Activated CD8-positive, alpha-beta T cell treated with anti-CD3 and anti-CD28 coated beads, Interleukin-2, amount 10 ng/mL, durations not matched to agents 7 days and 5 days (primary cell): ENCODE data around the gene TEX10. TPM values are rescaled to one million over a fixed set of nuclear protein-coding genes. Genes with fewer than 3 reads are reported as not detected.

Experiments
- ATAC-seq: fragments of 150-1000 bp; cut with Tn5 transposase; one replicate; pipeline ENCODE4 v1.10.0; 2021; ENCODE audit warnings: moderate library complexity
- CTCF ChIA-PET: fragments of 350-600 bp; sonication (Branson Sonifier 250); formaldehyde crosslinking; loops from one replicate; lab custom pipeline; 2021; ENCODE audit warnings: antibody characterized with exemption; lab: Charles Lee
- POLR2A ChIA-PET: fragments of 350-600 bp; sonication (Branson Sonifier 250); formaldehyde crosslinking; loops from one replicate; lab custom pipeline; 2021; ENCODE audit warnings: antibody characterized with exemption; lab: Charles Lee
- DNase-seq: peaks from one replicate; pipeline ENCODE4 v3.0.0-alpha.2; 2020
- H3K27ac Mint-ChIP-seq: one replicate; pipeline ENCODE4 v1.8.0; 2021; ENCODE audit warnings: mild to moderate bottlenecking, mixed read lengths
- H3K27me3 Mint-ChIP-seq: one replicate; pipeline ENCODE4 v1.8.0; 2021; ENCODE audit warnings: low read depth, mixed read lengths
- H3K36me3 Mint-ChIP-seq: one replicate; pipeline ENCODE4 v1.8.0; 2021; ENCODE audit warnings: low read depth, mixed read lengths
- H3K4me1 Mint-ChIP-seq: one replicate; pipeline ENCODE4 v1.8.0; 2021; ENCODE audit warnings: low read depth, mixed read lengths
- H3K4me3 Mint-ChIP-seq: one replicate; pipeline ENCODE4 v1.8.0; 2021; ENCODE audit warnings: mild to moderate bottlenecking, mixed read lengths
- H3K9me3 Mint-ChIP-seq: one replicate; pipeline ENCODE4 v1.8.0; 2022; ENCODE audit warnings: mixed read lengths; ENCODE audit not compliant: insufficient read depth
- total RNA-seq, 2 experiments: library from RNA; stranded (reverse); gene quantifications; one replicate each; pipeline ENCODE4 v1.2.3, GENCODE V29; 2021

TEX10 gene
- total RNA-seq, 2 experiments from 2014 or later, result 20.6 to 21.0 TPM

GRCh38 chr9:100303747-100304146 lies 49.0 kb downstream of the TEX10 start:
- ChIA-PET POLR2A (no interaction called here), CTCF (interaction anchor here (0.6 to 1.4 kb wide), 2 partner anchors 18 to 20 kb away, joined by 3 to 5 read pairs; no protein-coding TSS in a partner anchor)
- Mint-ChIP-seq H3K36me3 (peaks cover 66% of the 10 kb centered on the region), H3K27me3 (no peaks in the 10 kb centered on the region), H3K9me3 (no peaks in the 10 kb centered on the region), H3K27ac (no peak overlapping the region), H3K4me3 (no peak overlapping the region), H3K4me1 (no peaks in the 10 kb centered on the region)
- no peak for DNase-seq
- ATAC-seq, result no peak

GRCh38 chr9:100298378-100298777 lies 54.4 kb downstream of the TEX10 start:
- no peak overlapping the region for H3K4me3 Mint-ChIP-seq
- no peaks in the 10 kb centered on the region for H3K9me3 Mint-ChIP-seq
- ChIA-PET POLR2A (no interaction called here), CTCF (no interaction called here)
- no peaks in the 10 kb centered on the region for H3K27me3 Mint-ChIP-seq
- no peak overlapping the region for H3K27ac Mint-ChIP-seq
- no peak for ATAC-seq
- H3K4me1 Mint-ChIP-seq, result no peaks in the 10 kb centered on the region
- peaks cover 48% of the 10 kb centered on the region for H3K36me3 Mint-ChIP-seq
- no peak for DNase-seq

GRCh38 chr9:100296407-100296806 lies 56.3 kb downstream of the TEX10 start:
- Mint-ChIP-seq H3K36me3 (peaks cover 52% of the 10 kb centered on the region), H3K27ac (no peak overlapping the region), H3K27me3 (no peaks in the 10 kb centered on the region)

GRCh38 chr9:100295240-100295639 lies 57.5 kb downstream of the TEX10 start:
- H3K4me3 Mint-ChIP-seq, result no peak overlapping the region
- ATAC-seq, result no peak
- H3K27me3 Mint-ChIP-seq, result no peaks in the 10 kb centered on the region
- DNase-seq, result no peak
- no peak overlapping the region for H3K27ac Mint-ChIP-seq
- H3K4me1 Mint-ChIP-seq, result no peaks in the 10 kb centered on the region
- H3K9me3 Mint-ChIP-seq, result no peaks in the 10 kb centered on the region
- CTCF ChIA-PET, result interaction anchor here (1.4 kb wide), 1 partner anchor 29 kb away, joined by 5 read pairs; no protein-coding TSS in a partner anchor
- POLR2A ChIA-PET, result no interaction called here
- peaks cover 50% of the 10 kb centered on the region for H3K36me3 Mint-ChIP-seq

More at GRCh38 chr9:100296407-100296806, 56.3 kb downstream of the TEX10 start:
- no peaks in the 10 kb centered on the region for H3K4me1 Mint-ChIP-seq
- DNase-seq (no peak), ATAC-seq (no peak)
- ChIA-PET POLR2A (no interaction called here), CTCF (interaction anchor here (1.4 kb wide), 1 partner anchor 28 kb away, joined by 5 read pairs; no protein-coding TSS in a partner anchor)
- H3K4me3 Mint-ChIP-seq, result no peak overlapping the region
- H3K9me3 Mint-ChIP-seq, result no peaks in the 10 kb centered on the region

GRCh38 chr9:100294806-100295205 lies 57.9 kb downstream of the TEX10 start:
- DNase-seq (no peak), ATAC-seq (no peak)
- H3K27ac Mint-ChIP-seq, result no peak overlapping the region
- no peaks in the 10 kb centered on the region for H3K4me1 Mint-ChIP-seq
- CTCF ChIA-PET, result no interaction called here
- no peaks in the 10 kb centered on the region for H3K27me3 Mint-ChIP-seq
- no peaks in the 10 kb centered on the region for H3K9me3 Mint-ChIP-seq
- H3K36me3 Mint-ChIP-seq, result peaks cover 53% of the 10 kb centered on the region
- POLR2A ChIA-PET, result no interaction called here
- H3K4me3 Mint-ChIP-seq, result no peak overlapping the region

GRCh38 chr9:100294341-100294740 lies 58.4 kb downstream of the TEX10 start:
- ATAC-seq (no peak), DNase-seq (no peak)
- H3K27me3 Mint-ChIP-seq, result no peaks in the 10 kb centered on the region
- H3K27ac Mint-ChIP-seq, result no peak overlapping the region
- H3K4me1 Mint-ChIP-seq, result no peaks in the 10 kb centered on the region
- POLR2A ChIA-PET, result no interaction called here
- H3K9me3 Mint-ChIP-seq, result no peaks in the 10 kb centered on the region
- CTCF ChIA-PET, result no interaction called here
- no peak overlapping the region for H3K4me3 Mint-ChIP-seq
- H3K36me3 Mint-ChIP-seq, result peaks cover 55% of the 10 kb centered on the region

- Mint-ChIP-seq H3K27ac (no peak overlapping the region), H3K9me3 (no peaks in the 10 kb centered on the region), H3K36me3 (peaks cover 64% of the 10 kb centered on the region), H3K4me3 (no peak overlapping the region), H3K4me1 (peaks cover 3% of the 10 kb centered on the region), H3K27me3 (no peaks in the 10 kb centered on the region)
- POLR2A ChIA-PET, result no interaction called here
- CTCF ChIA-PET, result no interaction called here
- no peak for DNase-seq
- ATAC-seq, result no peak
Observed at GRCh38 chr9:100292414-100292813, 60.3 kb downstream of the TEX10 start.

- H3K36me3 Mint-ChIP-seq, result peaks cover 69% of the 10 kb centered on the region
- H3K27ac Mint-ChIP-seq, result no peak overlapping the region
- no peak for DNase-seq
- H3K4me3 Mint-ChIP-seq, result no peak overlapping the region
- peaks cover under 1% of the 10 kb centered on the region for H3K9me3 Mint-ChIP-seq
- ATAC-seq, result no peak
- no peaks in the 10 kb centered on the region for H3K27me3 Mint-ChIP-seq
- POLR2A ChIA-PET, result no interaction called here
- CTCF ChIA-PET, result no interaction called here
- H3K4me1 Mint-ChIP-seq, result peaks cover 4% of the 10 kb centered on the region
Observed at GRCh38 chr9:100290714-100291113, 62.0 kb downstream of the TEX10 start.

GRCh38 chr9:100287186-100287585 lies 65.6 kb downstream of the TEX10 start:
- H3K4me3 Mint-ChIP-seq, result no peak overlapping the region
- no peaks in the 10 kb centered on the region for H3K27me3 Mint-ChIP-seq
- ATAC-seq (no peak), DNase-seq (no peak)
- H3K4me1 Mint-ChIP-seq, result peaks cover 4% of the 10 kb centered on the region
- ChIA-PET CTCF (no interaction called here), POLR2A (no interaction called here)
- peaks cover 70% of the 10 kb centered on the region for H3K36me3 Mint-ChIP-seq
- H3K9me3 Mint-ChIP-seq, result peaks cover 12% of the 10 kb centered on the region
- H3K27ac Mint-ChIP-seq, result no peak overlapping the region

- POLR2A ChIA-PET, result no interaction called here
- CTCF ChIA-PET, result interaction anchor here (0.7 kb wide), 1 partner anchor 39 kb away, joined by 3 read pairs; no protein-coding TSS in a partner anchor
- Mint-ChIP-seq H3K4me3 (no peak overlapping the region), H3K27me3 (no peaks in the 10 kb centered on the region), H3K9me3 (peaks cover 12% of the 10 kb centered on the region), H3K4me1 (peaks cover 4% of the 10 kb centered on the region), H3K36me3 (peaks cover 61% of the 10 kb centered on the region), H3K27ac (no peak overlapping the region)
- ATAC-seq, result no peak
- no peak for DNase-seq
Observed at GRCh38 chr9:100286257-100286656, 66.5 kb downstream of the TEX10 start.

- H3K36me3 Mint-ChIP-seq, result peaks cover 58% of the 10 kb centered on the region
- ATAC-seq, result no peak
- H3K9me3 Mint-ChIP-seq, result peaks cover 12% of the 10 kb centered on the region
Observed at GRCh38 chr9:100285601-100286000, 67.1 kb downstream of the TEX10 start.

GRCh38 chr9:100285080-100285479 lies 67.7 kb downstream of the TEX10 start:
- H3K27ac Mint-ChIP-seq, result no peak overlapping the region
- no peak overlapping the region for H3K4me3 Mint-ChIP-seq
- H3K27me3 Mint-ChIP-seq, result no peaks in the 10 kb centered on the region
- ATAC-seq, result no peak
- ChIA-PET POLR2A (no interaction called here), CTCF (interaction anchor here (0.7 kb wide), 1 partner anchor 121 kb away, joined by 3 read pairs; no protein-coding TSS in a partner anchor)
- H3K4me1 Mint-ChIP-seq, result peaks cover 4% of the 10 kb centered on the region
- peaks cover 55% of the 10 kb centered on the region for H3K36me3 Mint-ChIP-seq
- no peak for DNase-seq
- H3K9me3 Mint-ChIP-seq, result peaks cover 12% of the 10 kb centered on the region

More at GRCh38 chr9:100285601-100286000, 67.1 kb downstream of the TEX10 start:
- Mint-ChIP-seq H3K4me1 (peaks cover 4% of the 10 kb centered on the region), H3K4me3 (no peak overlapping the region), H3K27ac (no peak overlapping the region), H3K27me3 (no peaks in the 10 kb centered on the region)
- CTCF ChIA-PET, result interaction anchor here (0.7 kb wide), 1 partner anchor 120 kb away, joined by 3 read pairs; no protein-coding TSS in a partner anchor
- no peak for DNase-seq
- POLR2A ChIA-PET, result no interaction called here

GRCh38 chr9:100284247-100284646 lies 68.5 kb downstream of the TEX10 start:
- H3K4me1 Mint-ChIP-seq, result peaks cover 4% of the 10 kb centered on the region
- DNase-seq (no peak), ATAC-seq (no peak)
- peaks cover 12% of the 10 kb centered on the region for H3K9me3 Mint-ChIP-seq
- H3K27me3 Mint-ChIP-seq, result no peaks in the 10 kb centered on the region
- H3K36me3 Mint-ChIP-seq, result peaks cover 51% of the 10 kb centered on the region
- no peak overlapping the region for H3K27ac Mint-ChIP-seq
- no peak overlapping the region for H3K4me3 Mint-ChIP-seq
- POLR2A ChIA-PET, result no interaction called here
- CTCF ChIA-PET, result no interaction called here
